Panc1 (cell line): ENCODE data around the gene ITPKB. TPM values are rescaled to one million over a fixed set of nuclear protein-coding genes. Genes with fewer than 3 reads are reported as not detected.

Experiments
- ATAC-seq: fragments of 200-7000 bp; cut with Tn5 transposase; 2 replicates; pipeline ENCODE4 v1.9.1; 2020; ENCODE audit warnings: mild to moderate bottlenecking, moderate library complexity
- BruUV-seq: library from RNA; stranded (reverse); fragments of 400-500 nt; replicated peaks from 2 replicates; lab custom pipeline; 2021; lab: Mats Ljungman, UMichigan
- CTCF ChIA-PET: fragments of 300-600 bp; sonication (Branson Sonifier 250); formaldehyde crosslinking; loops from one replicate; lab custom pipeline; 2022; ENCODE audit warnings: antibody characterized with exemption; lab: Charles Lee
- POLR2A ChIA-PET: fragments of 300-600 bp; sonication (Branson Sonifier 250); formaldehyde crosslinking; loops from one replicate; lab custom pipeline; 2022; ENCODE audit warnings: antibody characterized with exemption; lab: Charles Lee
- DNase-seq: peaks from one replicate; pipeline ENCODE4 v3.0.0-alpha.2; 2010; ENCODE audit warnings: low read depth, low spot score
- H3K27ac ChIP-seq: 2 replicates; pipeline ENCODE4 v1.5.1; 2011; ENCODE audit warnings: mild to moderate bottlenecking, low read length, inconsistent platforms
- H3K27me3 ChIP-seq: fragments of 200-500 bp; sonication (Bioruptor generic); 2 replicates; pipeline ENCODE4 v1.6.0; 2014; ENCODE audit warnings: low read length, inconsistent platforms; ENCODE audit not compliant: control insufficient read depth, insufficient read depth
- H3K36me3 ChIP-seq: fragments of 200-500 bp; sonication (Bioruptor generic); 2 replicates; pipeline ENCODE4 v1.5.1; 2014; ENCODE audit warnings: inconsistent platforms, mild to moderate bottlenecking, low read length, moderate library complexity; ENCODE audit not compliant: control insufficient read depth, insufficient read depth
- H3K4me1 ChIP-seq: 2 replicates; pipeline ENCODE4 v1.5.1; 2011; ENCODE audit warnings: inconsistent platforms, mild to moderate bottlenecking, low read length, moderate library complexity; ENCODE audit not compliant: control insufficient read depth, insufficient read depth
- H3K4me3 ChIP-seq, 2 experiments: 2 replicates each; pipeline ENCODE4 v1.5.1; 2011 to 2012; ENCODE audit warnings: low read depth in 2 of 2, low read length in 2 of 2, mild to moderate bottlenecking in 2 of 2, inconsistent platforms in 1 of 2, moderate library complexity in 1 of 2
- H3K9me3 ChIP-seq: fragments of 200-500 bp; sonication (Bioruptor generic); 2 replicates; pipeline ENCODE4 v1.5.1; 2014; ENCODE audit warnings: low read depth, mild to moderate bottlenecking, inconsistent platforms, low read length, moderate library complexity; ENCODE audit not compliant: control insufficient read depth, insufficient read depth
- CTCF ChIP-seq: fragments of 450-650 bp; IDR thresholded peaks from 2 replicates; pipeline ENCODE4 v1.5.1; 2017; ENCODE audit warnings: mild to moderate bottlenecking
- POLR2AphosphoS5 ChIP-seq: IDR thresholded peaks from 2 replicates; pipeline ENCODE4 v1.6.1; 2012; ENCODE audit warnings: mild to moderate bottlenecking, low read depth, low read length, moderate library complexity
- REST ChIP-seq, 2 experiments: IDR thresholded peaks; 2 replicates each; pipeline ENCODE4 v1.6.1; 2011 to 2012; ENCODE audit warnings: low read depth in 2 of 2, control low read depth in 1 of 2, low read length in 1 of 2, mild to moderate bottlenecking in 1 of 2, moderate library complexity in 1 of 2; ENCODE audit not compliant: insufficient read depth in 1 of 2
- SIN3A ChIP-seq: IDR thresholded peaks from 2 replicates; pipeline ENCODE4 v1.6.1; 2012; ENCODE audit warnings: low read depth, mild to moderate bottlenecking, low read length, moderate library complexity, borderline replicate concordance; ENCODE audit not compliant: insufficient read depth
- TCF7L2 ChIP-seq: IDR thresholded peaks from 2 replicates; pipeline ENCODE4 v1.6.1; 2011; ENCODE audit warnings: mild to moderate bottlenecking, low read depth, low read length, inconsistent platforms
- in situ Hi-C: cut with HindIII; loops from 2 replicates; pipeline ENCODE4 v1.10.0; 2016; ENCODE audit warnings: low sequenced_read_pairs, low pct_unique_long_range_greater_than_20kb
- intact Hi-C: fragments of 100-400 bp; cut with micrococcal nuclease; formaldehyde crosslinking; loops from one replicate; pipeline ENCODE4 v1.10.0; 2022; ENCODE audit not compliant: unreplicated experiment
- total RNA-seq: library from RNA; stranded (reverse); gene quantifications from one replicate; pipeline ENCODE4 v1.2.1, GENCODE V29; 2021; ENCODE audit not compliant: unreplicated experiment

ITPKB gene
- total RNA-seq, 1 experiment from 2014 or later: 10.9 TPM

- intact Hi-C loops: no loop called here
- in situ Hi-C loops: no loop called here
- Histone ChIP-seq H3K36me3 (no peaks in the 10 kb centered on the region), H3K27ac (no peak overlapping the region), H3K4me3 (no peak overlapping the region), H3K9me3 (no peaks in the 10 kb centered on the region), H3K27me3 (no peaks in the 10 kb centered on the region), H3K4me1 (no peaks in the 10 kb centered on the region)
- no TSS peak for BruUV-seq
- CTCF ChIA-PET: no interaction called here
- DNase-seq (no peak), ATAC-seq (no peak)
- POLR2A ChIA-PET: no interaction called here
- TF ChIP-seq SIN3A (no peak), TCF7L2 (no peak), POLR2AphosphoS5 (no peak), CTCF (no peak), REST (IDR thresholded peaks at IDR 0.05; ENCODE audit: insufficient read depth in 1 of 2, low read depth in 2 of 2, low read length in 1 of 2) (no peak)
Measured at GRCh38 chr1:226654668-226655055, 84.4 kb downstream of the ITPKB start.

GRCh38 chr1:226654046-226654667 lies 84.9 kb downstream of the ITPKB start:
- TF ChIP-seq REST (IDR thresholded peaks at IDR 0.05; ENCODE audit: insufficient read depth in 1 of 2, low read depth in 2 of 2, low read length in 1 of 2): no peak
- no peak for TF ChIP-seq SIN3A
- TF ChIP-seq POLR2AphosphoS5: no peak
- no peak for TF ChIP-seq CTCF
- no peak for TF ChIP-seq TCF7L2
- in situ Hi-C loops (no loop called here), intact Hi-C loops (no loop called here)
- H3K36me3 ChIP-seq: no peaks in the 10 kb centered on the region
- no peaks in the 10 kb centered on the region for H3K9me3 ChIP-seq
- no peak overlapping the region for H3K4me3 ChIP-seq
- no peaks in the 10 kb centered on the region for H3K27me3 ChIP-seq
- H3K4me1 ChIP-seq: no peaks in the 10 kb centered on the region
- BruUV-seq: no TSS peak
- ChIA-PET POLR2A (interaction anchor here (0.7 kb wide), 1 partner anchor 98 kb away, joined by 5 read pairs; no protein-coding TSS in a partner anchor), CTCF (interaction anchor here (0.6 kb wide), 1 partner anchor 106 kb away, joined by 6 read pairs; no protein-coding TSS in a partner anchor)
- ATAC-seq (no peak), DNase-seq (no peak)
- no peak overlapping the region for H3K27ac ChIP-seq
